Diencephalon (tissue), 1 donor: ENCODE measurements around the gene GRN. TPM values are rescaled to one million over a fixed set of nuclear protein-coding genes. Genes with fewer than 3 reads are reported as not detected.

Experiments used
- small RNA-seq: library from RNA; depleted of rRNA; stranded (forward); fragments of <200 nt; gene quantifications from one replicate; pipeline ENCODE3, GENCODE V24; 2014
- total RNA-seq: library from RNA; depleted of rRNA; stranded (reverse); fragments of >200 nt; gene quantifications from one replicate; pipeline ENCODE4 v1.2.3, GENCODE V29; 2014

GRN gene
- total RNA-seq = 95.3 TPM

DNA sequence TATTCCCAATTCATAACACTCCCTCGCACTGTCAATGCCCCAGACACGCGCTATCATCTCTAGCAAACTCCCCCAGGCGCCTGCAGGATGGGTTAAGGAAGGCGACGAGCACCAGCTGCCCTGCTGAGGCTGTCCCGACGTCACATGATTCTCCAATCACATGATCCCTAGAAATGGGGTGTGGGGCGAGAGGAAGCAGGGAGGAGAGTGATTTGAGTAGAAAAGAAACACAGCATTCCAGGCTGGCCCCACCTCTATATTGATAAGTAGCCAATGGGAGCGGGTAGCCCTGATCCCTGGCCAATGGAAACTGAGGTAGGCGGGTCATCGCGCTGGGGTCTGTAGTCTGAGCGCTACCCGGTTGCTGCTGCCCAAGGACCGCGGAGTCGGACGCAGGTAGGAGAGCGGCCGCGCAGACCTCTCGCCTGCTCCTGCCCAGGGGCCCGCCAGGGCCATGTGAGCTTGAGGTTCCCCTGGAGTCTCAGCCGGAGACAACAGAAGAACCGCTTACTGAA, at the start of gene GRN:
TSS of gene GRN (plus strand) at position 364 of the 515 bp plus-strand sequence. CDS start 3,863 bp downstream, outside the sequence.

DNA sequence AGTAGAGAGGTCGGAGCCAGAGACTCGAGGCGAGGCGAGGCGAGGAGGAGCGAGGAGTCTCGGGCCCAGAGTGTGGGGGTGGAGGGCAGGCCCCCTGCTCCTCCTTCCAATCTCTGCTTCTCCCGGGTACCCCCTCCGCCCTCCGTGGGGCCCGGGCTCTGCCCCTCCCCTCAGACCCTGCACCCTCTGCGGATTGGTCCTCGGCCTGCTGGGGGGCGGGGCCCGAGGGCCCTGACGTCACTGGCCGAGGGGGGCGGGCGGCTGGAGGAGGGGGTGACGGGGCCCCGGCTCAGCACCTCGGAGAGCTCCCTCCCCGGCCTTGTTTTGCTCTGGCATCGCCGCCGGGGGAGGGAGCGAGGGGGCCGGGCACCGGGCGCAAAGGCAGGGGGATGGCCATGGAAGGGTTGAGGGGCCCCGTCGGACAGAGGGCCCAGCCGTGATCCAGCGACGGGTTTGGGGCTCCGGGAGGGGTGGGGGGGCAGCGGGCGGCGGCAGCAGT, 36.7 kb upstream of the GRN start, which contains the start of gene RUNDC3A:
TSS of gene RUNDC3A (plus strand) at position 282 of the 499 bp plus-strand sequence. CDS start 232 bp downstream, outside the sequence.

DNA sequence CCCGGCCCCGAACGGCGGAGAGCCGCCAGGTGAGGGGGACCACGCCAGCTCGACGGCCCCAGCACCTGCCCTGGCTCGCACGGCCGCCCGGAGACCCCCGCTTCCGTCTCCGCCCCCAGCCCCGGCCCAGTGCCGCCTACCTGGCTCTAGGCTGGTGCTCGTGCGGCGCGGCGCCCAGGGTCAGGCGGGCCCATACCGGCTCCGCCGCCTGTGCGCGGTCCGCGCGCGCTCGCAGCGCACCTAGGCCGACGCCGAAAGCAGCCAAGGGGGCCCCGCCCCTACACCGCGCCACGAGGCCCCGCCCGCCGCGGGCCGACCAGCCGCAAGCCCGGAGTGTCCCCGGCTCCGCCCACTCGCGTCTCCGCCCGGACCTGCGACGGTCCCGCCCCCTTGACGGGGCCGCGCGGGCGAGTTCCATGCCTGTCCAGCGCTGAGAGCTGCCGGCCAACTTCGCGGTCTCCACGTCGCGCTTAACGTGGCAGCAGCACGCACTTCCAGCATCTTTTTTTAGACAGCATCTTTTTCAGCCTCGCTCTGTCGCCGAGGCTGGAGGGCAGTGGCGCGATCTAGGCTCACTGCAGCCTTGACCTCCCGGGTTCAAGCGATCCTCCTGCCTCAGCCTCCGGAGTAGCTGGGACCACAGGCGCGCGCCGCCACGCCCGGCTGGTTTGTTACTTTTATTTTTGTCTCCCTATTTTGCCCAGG, 20.4 kb upstream of the GRN start, which contains the start of gene SLC25A39:
TSS of gene SLC25A39 (minus strand) at position 253 of the 705 bp plus-strand sequence. CDS start 1,261 bp downstream, outside the sequence.

DNA sequence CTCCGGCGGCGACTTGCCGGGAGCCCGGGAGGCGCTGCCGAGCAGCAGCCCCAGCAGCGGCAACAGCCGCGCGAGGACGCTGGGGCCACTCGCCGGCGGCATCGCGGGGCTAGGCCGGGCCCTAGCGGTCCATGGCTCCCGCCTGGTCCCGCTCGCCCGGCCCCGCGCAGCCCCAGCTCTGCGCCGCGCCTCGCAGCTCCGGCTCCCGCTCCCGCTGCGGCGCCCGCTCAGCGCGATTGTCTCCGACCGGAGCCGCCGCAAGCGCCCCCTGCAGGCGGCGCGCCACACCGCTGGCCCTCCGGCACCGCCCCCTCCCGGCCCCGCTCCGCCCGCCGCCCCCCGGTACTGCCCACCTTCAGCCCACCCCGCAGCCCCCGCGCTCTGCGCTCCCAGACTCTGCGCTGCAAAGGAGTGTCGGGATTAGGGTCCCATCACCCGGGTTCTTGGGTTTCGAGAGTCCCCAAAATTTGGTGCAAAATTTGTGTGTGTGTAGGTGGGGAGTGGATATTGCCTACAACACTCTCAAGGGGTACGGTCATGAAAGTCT, 18.6 kb downstream of the GRN start, which contains the start of gene FAM171A2:
TSS of gene FAM171A2 (minus strand) at position 241 of the 547 bp plus-strand sequence. CDS start at position 102, 139 bp downstream.

DNA sequence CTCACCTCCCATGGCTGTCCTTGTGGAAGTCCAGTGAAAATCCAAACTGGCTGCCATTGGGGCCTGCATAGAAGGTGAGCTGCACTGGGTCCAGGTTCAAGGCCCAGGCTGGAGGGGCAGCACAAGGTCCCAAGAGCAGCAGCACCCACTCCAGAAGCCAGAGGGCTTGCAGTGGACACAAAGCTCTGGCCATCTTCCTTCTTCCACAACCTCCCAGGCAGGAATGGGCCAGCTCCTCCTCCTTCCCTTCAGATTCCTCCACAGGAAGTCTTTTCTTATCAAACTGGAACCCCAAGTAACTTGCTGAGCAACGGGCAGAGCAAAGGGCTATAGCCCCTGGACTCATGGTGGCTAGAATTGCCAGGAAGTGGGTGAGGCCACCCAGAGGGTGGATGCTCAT, 44.2 kb downstream of the GRN start, which contains the start of gene ITGA2B:
TSS of gene ITGA2B (minus strand) at position 369 of the 400 bp plus-strand sequence. CDS start at position 193, 176 bp downstream.

Small RNAs within 50 kb of the gene (small RNA-seq; reads per million reads assigned to genes)
- gene RF00012 = not detected
- not detected for gene RNU6-453P

Other genes with a start within 250 kb of the GRN start
- 82.4 TPM for gene HDAC5, start 221.7 kb upstream of the GRN start, total RNA-seq
- 1.8 TPM for gene HROB, start 203.4 kb upstream of the GRN start, total RNA-seq
- not detected for gene ASB16, start 174.6 kb upstream of the GRN start, total RNA-seq
- 32.1 TPM for gene TMUB2, start 158.3 kb upstream of the GRN start, total RNA-seq
- 80.3 TPM for gene ATXN7L3, start 145.4 kb upstream of the GRN start, total RNA-seq
- 72.7 TPM for gene UBTF, start 125.6 kb upstream of the GRN start, total RNA-seq
- gene SLC4A1, start 77.2 kb upstream of the GRN start, total RNA-seq = 9.2 TPM
- gene RUNDC3A, start 36.7 kb upstream of the GRN start, total RNA-seq = 110 TPM
- gene SLC25A39, start 20.5 kb upstream of the GRN start, total RNA-seq = 46.1 TPM
- 51.4 TPM for gene FAM171A2, start 18.6 kb downstream of the GRN start, total RNA-seq
- 2.3 TPM for gene ITGA2B, start 44.3 kb downstream of the GRN start, total RNA-seq
- 39.2 TPM for gene GPATCH8, start 158.1 kb downstream of the GRN start, total RNA-seq
- 6.9 TPM for gene FZD2, start 212.2 kb downstream of the GRN start, total RNA-seq